Body of pancreas (tissue), 4 donors: ENCODE results near the gene TRMT1.

Experiments
- CTCF ChIP-seq, 7 experiments: fragments of 450-650 bp in 4 of 7; fragments of 200-600 bp in 3 of 7; sonication (generic) in 3 of 7; IDR thresholded peaks; one replicate each; pipeline ENCODE4 v1.5.1; 2016 to 2019; ENCODE audit warnings: antibody characterized with exemption in 7 of 7
- POLR2A ChIP-seq, 3 donors: fragments of 450-650 bp; IDR thresholded peaks; one replicate each; pipeline ENCODE4 v1.6.1; 2016; ENCODE audit warnings: antibody characterized with exemption in 3 of 3, mild to moderate bottlenecking in 2 of 3

GRCh38 chr19:13078897-13079541 is 37.5 kb downstream of the TRMT1 start:
- TF ChIP-seq POLR2A (IDR thresholded peaks at IDR 0.05): no peak
- no peak for TF ChIP-seq CTCF (IDR thresholded peaks at IDR 0.05)
